A673 (cell line): ENCODE measurements around the gene TAS2R16. TPM values are rescaled to one million over a fixed set of nuclear protein-coding genes. Genes with fewer than 3 reads are reported as not detected.
"Not testable (repeated sequence)": the region's sequence is repeated elsewhere in the genome, so short reads cannot be mapped to it uniquely, and the experiment has no call there.

ENCODE experiments used
- BruUV-seq: library from RNA; stranded (reverse); fragments of 400-500 nt; replicated peaks from 2 replicates; lab custom pipeline; 2021; lab: Mats Ljungman, UMichigan
- CTCF ChIA-PET: fragments of 300-600 bp; sonication (Branson Sonifier 250); formaldehyde crosslinking; loops from one replicate; lab custom pipeline; 2022; ENCODE audit warnings: antibody characterized with exemption; lab: Charles Lee
- POLR2A ChIA-PET: fragments of 300-600 bp; sonication (Branson Sonifier 250); formaldehyde crosslinking; loops from one replicate; lab custom pipeline; 2022; ENCODE audit warnings: antibody characterized with exemption; ENCODE audit not compliant: low non-redundant PET; lab: Charles Lee
- DNase-seq: peaks from one replicate; pipeline ENCODE4 v3.0.0-alpha.2; 2015; ENCODE audit warnings: low spot score
- H3K27ac ChIP-seq: fragments of 200-600 bp; sonication (generic); 2 replicates; pipeline ENCODE4 v1.5.1; 2016; ENCODE audit warnings: mixed run types, low read depth, mild to moderate bottlenecking, mixed read lengths, antibody characterized with exemption, low read length; ENCODE audit not compliant: poor library complexity, severe bottlenecking
- H3K27me3 ChIP-seq: fragments of 200-600 bp; sonication (generic); replicated peaks from 2 replicates; pipeline ENCODE4 v1.6.1; 2017; ENCODE audit warnings: mixed run types, low read depth, mild to moderate bottlenecking, mixed read lengths, antibody characterized with exemption, low read length; ENCODE audit not compliant: insufficient read depth, poor library complexity
- H3K36me3 ChIP-seq: fragments of 200-600 bp; sonication (generic); 2 replicates; pipeline ENCODE4 v1.6.1; 2016; ENCODE audit warnings: mixed run types, mild to moderate bottlenecking, mixed read lengths, antibody characterized with exemption, low read length; ENCODE audit not compliant: insufficient read depth, poor library complexity, severe bottlenecking
- H3K4me1 ChIP-seq: fragments of 200-600 bp; sonication (generic); 2 replicates; pipeline ENCODE4 v1.6.1; 2017; ENCODE audit warnings: mixed run types, mild to moderate bottlenecking, mixed read lengths, antibody characterized with exemption, low read length; ENCODE audit not compliant: insufficient read depth, poor library complexity, severe bottlenecking
- H3K4me3 ChIP-seq: fragments of 200-600 bp; sonication (generic); 2 replicates; pipeline ENCODE4 v1.5.1; 2016; ENCODE audit warnings: low read depth, mixed run types, mild to moderate bottlenecking, mixed read lengths, low read length; ENCODE audit not compliant: poor library complexity, severe bottlenecking
- H3K9me3 ChIP-seq: fragments of 200-600 bp; sonication (generic); 2 replicates; pipeline ENCODE4 v1.6.1; 2016; ENCODE audit warnings: mixed run types, low read depth, mild to moderate bottlenecking, mixed read lengths, antibody characterized with exemption, low read length; ENCODE audit not compliant: poor library complexity, severe bottlenecking
- CTCF ChIP-seq: fragments of 300-800, 200-600 bp; sonication (generic); conservative IDR thresholded peaks from 2 replicates; pipeline ENCODE4 v1.5.1; 2017; ENCODE audit warnings: low read depth, mild to moderate bottlenecking, antibody characterized with exemption, low read length, moderate library complexity, mixed read lengths
- EZH2 ChIP-seq: fragments of 200-600 bp; sonication (generic); IDR thresholded peaks from 2 replicates; pipeline ENCODE4 v1.6.1; 2017; ENCODE audit warnings: borderline replicate concordance, low read depth, mild to moderate bottlenecking, mixed read lengths, antibody characterized with exemption, low read length; ENCODE audit not compliant: poor library complexity, severe bottlenecking
- intact Hi-C: fragments of 100-400 bp; cut with micrococcal nuclease; formaldehyde crosslinking; loops from one replicate; pipeline ENCODE4 v1.10.0; 2022; ENCODE audit not compliant: unreplicated experiment
- total RNA-seq: library from RNA; stranded (reverse); gene quantifications from 2 replicates; pipeline ENCODE4 v1.2.3, GENCODE V29; 2021

TAS2R16 gene
- total RNA-seq, 1 experiment from 2014 or later, result not detected

GRCh38 chr7:122970740-122971725 lies 24.5 kb downstream of the TAS2R16 start:
- ChIA-PET CTCF (interaction anchor here (0.6 to 0.7 kb wide), 4 partner anchors 74 to 398 kb away, joined by 3 to 8 read pairs (median 6); no protein-coding TSS in a partner anchor), POLR2A (interaction anchor here (0.5 to 0.8 kb wide), 3 partner anchors 20 to 245 kb away, joined by 3 to 5 read pairs (median 3); no protein-coding TSS in a partner anchor)
- TSS peak; percentile 72 for BruUV-seq
- Histone ChIP-seq H3K27ac (peak overlapping the region; percentile 98), H3K4me3 (peak overlapping the region; percentile 30), H3K4me1 (peaks cover 66% of the 10 kb centered on the region), H3K9me3 (peaks cover 5% of the 10 kb centered on the region), H3K36me3 (no peaks in the 10 kb centered on the region), H3K27me3 (no peaks in the 10 kb centered on the region)
- TF ChIP-seq EZH2 (no peak), CTCF (no peak)
- peak; percentile 91 for DNase-seq
- intact Hi-C loops, result loop anchor here (1.0 to 10.0 kb wide), 6 partner anchors 72 to 1061 kb away; partner anchors contain the start of gene TMEM229A

GRCh38 chr7:122968389-122968788 lies 27.1 kb downstream of the TAS2R16 start:
- H3K9me3 ChIP-seq, result peaks cover 5% of the 10 kb centered on the region
- BruUV-seq, result no TSS peak
- peaks cover 75% of the 10 kb centered on the region for H3K4me1 ChIP-seq
- no peak for DNase-seq
- TF ChIP-seq CTCF, result no peak
- H3K4me3 ChIP-seq, result peak overlapping the region; percentile 30
- no peaks in the 10 kb centered on the region for H3K36me3 ChIP-seq
- POLR2A ChIA-PET, result interaction anchor here (0.5 kb wide), 1 partner anchor 23 kb away, joined by 10 read pairs; no protein-coding TSS in a partner anchor
- CTCF ChIA-PET, result no interaction called here
- no peaks in the 10 kb centered on the region for H3K27me3 ChIP-seq
- intact Hi-C loops, result loop anchor here (5.0 kb wide), 2 partner anchors 81 to 166 kb away; partner anchors contain the start of gene CADPS2
- H3K27ac ChIP-seq, result peak overlapping the region; percentile 98

- POLR2A ChIA-PET, result no interaction called here
- peaks cover 53% of the 10 kb centered on the region for H3K4me1 ChIP-seq
- CTCF ChIA-PET, result interaction anchor here (1.2 kb wide), 1 partner anchor 64 kb away, joined by 3 read pairs; no protein-coding TSS in a partner anchor
- H3K36me3 ChIP-seq, result no peaks in the 10 kb centered on the region
- TF ChIP-seq CTCF, result no peak
- TF ChIP-seq EZH2, result no peak
- no peaks in the 10 kb centered on the region for H3K27me3 ChIP-seq
- BruUV-seq, result no TSS peak
- intact Hi-C loops, result loop anchor here (5.0 kb wide), 2 partner anchors 78 to 163 kb away; partner anchors contain the start of gene CADPS2
- H3K9me3 ChIP-seq, result no peaks in the 10 kb centered on the region
- DNase-seq, result no peak
- no peak overlapping the region for H3K4me3 ChIP-seq
- H3K27ac ChIP-seq, result peak overlapping the region; percentile 74
Measured at GRCh38 chr7:122965306-122965705, 30.2 kb downstream of the TAS2R16 start.

- DNase-seq, H3K4me1 ChIP-seq, CTCF ChIA-PET, POLR2A ChIA-PET, H3K27me3 ChIP-seq, H3K27ac ChIP-seq, H3K36me3 ChIP-seq, intact Hi-C loops, BruUV-seq, H3K9me3 ChIP-seq, H3K4me3 ChIP-seq: not testable (repeated sequence)
Measured at GRCh38 chr7:122953678-122954077, 41.8 kb downstream of the TAS2R16 start.
